HEK293 (cell line): Measurements from ENCODE around the gene ZNF143.

Experiments used
- CTCF ChIA-PET: fragments of 350-600 bp; formaldehyde crosslinking; extraction: SDS; loops from one replicate; lab custom pipeline; 2021; ENCODE audit warnings: antibody characterized with exemption; lab: Yijun Ruan, JAX
- POLR2A ChIA-PET: fragments of 300-600 bp; formaldehyde crosslinking; extraction: SDS; loops from one replicate; lab custom pipeline; 2020; ENCODE audit warnings: antibody characterized with exemption, inconsistent platforms; lab: Yijun Ruan, JAX
- H3K27ac ChIP-seq: fragments of 200-500 bp; sonication (Bioruptor generic); 2 replicates; pipeline ENCODE4 v1.5.1; 2014; ENCODE audit warnings: low read depth, low read length, control low read depth, inconsistent platforms; ENCODE audit errors: extremely low read depth
- H3K36me3 ChIP-seq, 2 experiments: fragments of 200-500 bp in 1 of 2; sonication (Bioruptor generic) in 1 of 2; 1 replicate in 1 of 2; 2 replicates in 1 of 2; pipeline ENCODE4 v1.5.1; 2014 to 2017; ENCODE audit warnings: inconsistent platforms in 2 of 2, low read length in 2 of 2; ENCODE audit not compliant: control insufficient read depth in 2 of 2, insufficient read depth in 1 of 2
- H3K4me1 ChIP-seq: fragments of 200-500 bp; sonication (Bioruptor generic); 2 replicates; pipeline ENCODE4 v1.5.1; 2014; ENCODE audit warnings: mild to moderate bottlenecking, low read length, inconsistent platforms; ENCODE audit not compliant: control insufficient read depth, insufficient read depth
- H3K4me3 ChIP-seq: 2 replicates; pipeline ENCODE4 v1.5.1; 2011; ENCODE audit warnings: low read depth, mild to moderate bottlenecking, control low read depth, low read length, moderate library complexity
- H3K9me3 ChIP-seq: fragments of 200-500 bp; sonication (Bioruptor generic); 2 replicates; pipeline ENCODE4 v1.5.1; 2014; ENCODE audit warnings: low read depth, low read length, inconsistent platforms; ENCODE audit not compliant: control insufficient read depth, insufficient read depth
- KLF9 ChIP-seq: fragments of 450-650 bp; formaldehyde crosslinking; IDR thresholded peaks from 2 replicates; pipeline ENCODE4 v1.5.1; 2016; ENCODE audit warnings: missing biosample characterization, missing genetic modification characterization, low read depth
- YY1 ChIP-seq: fragments of 450-650 bp; formaldehyde crosslinking; IDR thresholded peaks from 2 replicates; pipeline ENCODE4 v1.5.1; 2018; ENCODE audit warnings: missing biosample characterization, missing genetic modification characterization
- ZEB2 ChIP-seq: fragments of 450-650 bp; formaldehyde crosslinking; IDR thresholded peaks from 2 replicates; pipeline ENCODE4 v1.5.1; 2016; ENCODE audit warnings: missing biosample characterization, missing genetic modification characterization
- ZNF19 ChIP-seq: fragments of 450-650 bp; formaldehyde crosslinking; IDR thresholded peaks from 2 replicates; pipeline ENCODE4; 2016; ENCODE audit warnings: missing biosample characterization, missing genetic modification characterization, low read depth
- ZNF266 ChIP-seq: fragments of 450-650 bp; formaldehyde crosslinking; IDR thresholded peaks from 2 replicates; pipeline ENCODE4 v1.5.1; 2016; ENCODE audit warnings: missing biosample characterization, missing genetic modification characterization, low read depth
- ZSCAN18 ChIP-seq: fragments of 450-650 bp; formaldehyde crosslinking; IDR thresholded peaks from 2 replicates; pipeline ENCODE4 v1.5.1; 2016; ENCODE audit warnings: missing biosample characterization, missing genetic modification characterization
- ZSCAN23 ChIP-seq: fragments of 450-650 bp; formaldehyde crosslinking; IDR thresholded peaks from 2 replicates; pipeline ENCODE4 v1.5.1; 2016; ENCODE audit warnings: missing biosample characterization, missing genetic modification characterization

The ZNF143 gene

GRCh38 chr11:9577556-9577955, 116.7 kb downstream of the ZNF143 start:
- Histone ChIP-seq H3K27ac (no peak overlapping the region), H3K36me3 (peaks cover 14 to 78% of the 10 kb centered on the region in 2 experiments), H3K4me3 (peak overlapping the region; percentile 100), H3K4me1 (no peaks in the 10 kb centered on the region), H3K9me3 (no peaks in the 10 kb centered on the region)
- no peak for TF ChIP-seq ZEB2 (tag by site-specific recombination)
- TF ChIP-seq ZSCAN23 (tag by site-specific recombination) = no peak
- TF ChIP-seq ZSCAN18 (tag by site-specific recombination) = no peak
- TF ChIP-seq ZNF266 = no peak
- TF ChIP-seq KLF9 (tag by site-specific recombination) = no peak
- no peak for TF ChIP-seq YY1 (tag by site-specific recombination)
- no peak for TF ChIP-seq ZNF19 (tag by site-specific recombination)
- CTCF ChIA-PET = interaction anchor here (1.0 to 2.2 kb wide), 5 partner anchors 36 to 171 kb away, joined by 3 to 10 read pairs (median 5); no protein-coding TSS in a partner anchor
- POLR2A ChIA-PET = interaction anchor here (0.7 to 3.5 kb wide), 4 partner anchors 11 to 117 kb away, joined by 4 to 21 read pairs (median 11); partner anchors contain the start of gene ZNF143
